HL-60 (cell line): ENCODE data around the gene ARHGAP10.

Experiments used
- CTCF ChIP-seq: IDR thresholded peaks from one replicate; pipeline ENCODE4 v1.5.1; 2011; ENCODE audit warnings: low read length, control low read depth, inconsistent platforms; ENCODE audit not compliant: insufficient read depth
- POLR2AphosphoS5 ChIP-seq: IDR thresholded peaks from 2 replicates; pipeline ENCODE4 v1.6.1; 2012; ENCODE audit warnings: low read depth
- TF ChIP-seq, protein P1 (sequence below): IDR thresholded peaks from 2 replicates; pipeline ENCODE4 v1.6.1; 2012; ENCODE audit warnings: low read depth; ENCODE audit not compliant: insufficient replicate concordance

DNA sequence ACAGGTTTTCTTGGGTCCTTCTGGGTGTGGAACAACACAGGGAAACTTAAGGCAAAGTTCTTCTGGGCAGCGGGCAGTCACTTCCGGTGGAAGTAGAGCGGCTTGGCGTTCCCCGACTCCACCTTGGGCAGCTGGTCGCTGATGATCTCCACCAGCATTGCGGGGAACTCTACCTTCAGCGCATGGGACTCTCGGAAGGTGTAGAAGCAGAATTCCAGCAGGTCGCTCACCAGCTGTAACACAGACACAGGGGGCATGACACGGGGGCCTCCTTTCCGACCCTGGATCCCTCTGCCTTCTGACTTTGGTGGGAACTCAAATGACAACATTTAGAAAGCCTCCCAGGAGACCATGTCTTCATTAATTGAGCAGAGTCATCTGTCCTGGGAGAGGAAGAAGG lies 349.4 kb downstream of the ARHGAP10 start:
- TF ChIP-seq CTCF: no peak
- TF ChIP-seq POLR2AphosphoS5: no peak
- TF ChIP-seq, protein P1, sequence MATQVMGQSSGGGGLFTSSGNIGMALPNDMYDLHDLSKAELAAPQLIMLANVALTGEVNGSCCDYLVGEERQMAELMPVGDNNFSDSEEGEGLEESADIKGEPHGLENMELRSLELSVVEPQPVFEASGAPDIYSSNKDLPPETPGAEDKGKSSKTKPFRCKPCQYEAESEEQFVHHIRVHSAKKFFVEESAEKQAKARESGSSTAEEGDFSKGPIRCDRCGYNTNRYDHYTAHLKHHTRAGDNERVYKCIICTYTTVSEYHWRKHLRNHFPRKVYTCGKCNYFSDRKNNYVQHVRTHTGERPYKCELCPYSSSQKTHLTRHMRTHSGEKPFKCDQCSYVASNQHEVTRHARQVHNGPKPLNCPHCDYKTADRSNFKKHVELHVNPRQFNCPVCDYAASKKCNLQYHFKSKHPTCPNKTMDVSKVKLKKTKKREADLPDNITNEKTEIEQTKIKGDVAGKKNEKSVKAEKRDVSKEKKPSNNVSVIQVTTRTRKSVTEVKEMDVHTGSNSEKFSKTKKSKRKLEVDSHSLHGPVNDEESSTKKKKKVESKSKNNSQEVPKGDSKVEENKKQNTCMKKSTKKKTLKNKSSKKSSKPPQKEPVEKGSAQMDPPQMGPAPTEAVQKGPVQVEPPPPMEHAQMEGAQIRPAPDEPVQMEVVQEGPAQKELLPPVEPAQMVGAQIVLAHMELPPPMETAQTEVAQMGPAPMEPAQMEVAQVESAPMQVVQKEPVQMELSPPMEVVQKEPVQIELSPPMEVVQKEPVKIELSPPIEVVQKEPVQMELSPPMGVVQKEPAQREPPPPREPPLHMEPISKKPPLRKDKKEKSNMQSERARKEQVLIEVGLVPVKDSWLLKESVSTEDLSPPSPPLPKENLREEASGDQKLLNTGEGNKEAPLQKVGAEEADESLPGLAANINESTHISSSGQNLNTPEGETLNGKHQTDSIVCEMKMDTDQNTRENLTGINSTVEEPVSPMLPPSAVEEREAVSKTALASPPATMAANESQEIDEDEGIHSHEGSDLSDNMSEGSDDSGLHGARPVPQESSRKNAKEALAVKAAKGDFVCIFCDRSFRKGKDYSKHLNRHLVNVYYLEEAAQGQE: no peak
